SK-N-SH (cell line): ENCODE data around the gene ZDHHC19. TPM values are rescaled to one million over a fixed set of nuclear protein-coding genes. Genes with fewer than 3 reads are reported as not detected.

Experiments
- CTCF ChIA-PET: fragments of 300-600, 350-600 bp; formaldehyde crosslinking; extraction: SDS; loops from one replicate; lab custom pipeline; 2021; lab: Yijun Ruan, JAX
- POLR2A ChIA-PET: fragments of 350-600 bp; sonication (Branson Sonifier 250); formaldehyde crosslinking; extraction: SDS; loops from one replicate; lab custom pipeline; 2020; ENCODE audit warnings: antibody characterized with exemption, inconsistent platforms; lab: Yijun Ruan, JAX
- DNase-seq: peaks from one replicate; pipeline ENCODE4 v3.0.0; 2012
- H2AFZ ChIP-seq: fragments of 200-600 bp; sonication (generic); 2 replicates; pipeline ENCODE4 v1.8.1; 2016; ENCODE audit warnings: antibody characterized with exemption, mild to moderate bottlenecking, low read depth
- H3F3A ChIP-seq: fragments of 200-600 bp; sonication (generic); replicated peaks from 2 replicates; pipeline ENCODE3; 2016; ENCODE audit warnings: antibody characterized with exemption, mild to moderate bottlenecking; ENCODE audit not compliant: insufficient read depth
- H3K27ac ChIP-seq, 2 experiments: fragments of 200-500 bp in 1 of 2; fragments of 200-600 bp in 1 of 2; sonication (Bioruptor generic) in 1 of 2; sonication (generic), shearing (Covaris generic) in 1 of 2; 2 replicates each; pipeline versions ENCODE4 v1.5.1 to v1.6.1; 2014 to 2016; ENCODE audit warnings: low read depth in 2 of 2, inconsistent platforms in 1 of 2, low read length in 1 of 2, mild to moderate bottlenecking in 1 of 2, mixed read lengths in 1 of 2
- H3K27me3 ChIP-seq: fragments of 200-600 bp; sonication (generic), shearing (Covaris generic); 2 replicates; pipeline ENCODE4 v1.6.1; 2016; ENCODE audit warnings: mixed run types; ENCODE audit not compliant: insufficient read depth
- H3K36me3 ChIP-seq, 2 experiments: fragments of 200-500 bp in 1 of 2; fragments of 200-600 bp in 1 of 2; sonication (Bioruptor generic) in 1 of 2; sonication (generic) in 1 of 2; replicated peaks in 1 of 2; 2 replicates each; pipeline versions ENCODE3 to v1.5.1; 2014 to 2016; ENCODE audit warnings: low read length in 1 of 2, mild to moderate bottlenecking in 1 of 2; ENCODE audit not compliant: insufficient read depth in 2 of 2, control insufficient read depth in 1 of 2
- H3K4me1 ChIP-seq, 2 experiments: fragments of 200-500 bp in 1 of 2; fragments of 200-600 bp in 1 of 2; sonication (Bioruptor generic) in 1 of 2; sonication (generic), shearing (Covaris generic) in 1 of 2; 2 replicates each; pipeline versions ENCODE4 v1.5.1 to v1.6.1; 2014 to 2016; ENCODE audit warnings: low read depth in 1 of 2, low read length in 1 of 2, mixed run types in 1 of 2; ENCODE audit not compliant: insufficient read depth in 2 of 2, control insufficient read depth in 1 of 2
- H3K4me2 ChIP-seq: fragments of 200-600 bp; sonication (generic), shearing (Covaris generic); 2 replicates; pipeline ENCODE4 v1.6.1; 2017; ENCODE audit warnings: mixed run types
- H3K4me3 ChIP-seq, 2 experiments: fragments of 200-500 bp in 1 of 2; fragments of 200-600 bp in 1 of 2; sonication (Bioruptor generic) in 1 of 2; sonication (generic), shearing (Covaris generic) in 1 of 2; 2 replicates each; pipeline versions ENCODE4 v1.5.1 to v1.8.1; 2014 to 2016; ENCODE audit warnings: low read depth in 2 of 2, inconsistent platforms in 1 of 2, low read length in 1 of 2, mild to moderate bottlenecking in 1 of 2, mixed read lengths in 1 of 2, moderate library complexity in 1 of 2
- H3K79me2 ChIP-seq: fragments of 200-600 bp; sonication (generic); 2 replicates; pipeline ENCODE4 v1.8.1; 2017; ENCODE audit warnings: mild to moderate bottlenecking; ENCODE audit not compliant: insufficient read depth
- H3K9ac ChIP-seq: fragments of 200-600 bp; sonication (generic); 2 replicates; pipeline ENCODE4 v1.6.1; 2017; ENCODE audit warnings: mixed run types
- H3K9me2 ChIP-seq: fragments of 200-600 bp; sonication (generic); 2 replicates; pipeline ENCODE4 v1.6.1; 2017; ENCODE audit warnings: mixed run types
- H3K9me3 ChIP-seq: fragments of 200-600 bp; sonication (generic); 2 replicates; pipeline ENCODE4 v1.6.1; 2017; ENCODE audit warnings: mixed run types, mild to moderate bottlenecking, moderate library complexity
- H4K20me1 ChIP-seq: fragments of 200-600 bp; sonication (generic); 2 replicates; pipeline ENCODE4 v1.6.1; 2017; ENCODE audit warnings: mild to moderate bottlenecking, mixed run types; ENCODE audit not compliant: insufficient read depth
- EP300 ChIP-seq, 2 experiments: IDR thresholded peaks; 2 replicates each; pipeline versions ENCODE4 v1.4.0 to v1.6.1; 2012; ENCODE audit warnings: borderline replicate concordance in 1 of 2, low read depth in 1 of 2, low read length in 1 of 2
- EZH2phosphoT487 ChIP-seq: fragments of 200-600 bp; sonication (generic); IDR thresholded peaks from 2 replicates; pipeline ENCODE4 v1.6.1; 2017; ENCODE audit warnings: low read depth, mixed run types, mild to moderate bottlenecking, antibody characterized with exemption, moderate library complexity, borderline replicate concordance
- FOXJ3 ChIP-seq: sonication (generic); formaldehyde crosslinking; IDR thresholded peaks from 2 replicates; pipeline ENCODE4 v1.5.1; 2020; ENCODE audit warnings: mild to moderate bottlenecking, missing genetic modification reagents
- GABPA ChIP-seq: IDR thresholded peaks from 2 replicates; pipeline ENCODE4 v1.4.0; 2012; ENCODE audit warnings: low read depth, mild to moderate bottlenecking
- MEF2A ChIP-seq: IDR thresholded peaks from 2 replicates; pipeline ENCODE4 v1.4.0; 2012; ENCODE audit warnings: low read depth, borderline replicate concordance
- MXI1 ChIP-seq: IDR thresholded peaks from 2 replicates; pipeline ENCODE4 v1.6.1; 2012; ENCODE audit warnings: mild to moderate bottlenecking, low read depth, low read length, improper control_type of control experiment
- POLR2AphosphoS5 ChIP-seq: IDR thresholded peaks from 2 replicates; pipeline ENCODE4 v1.6.1; 2012; ENCODE audit warnings: low read depth, low read length
- REST ChIP-seq: IDR thresholded peaks from 2 replicates; pipeline ENCODE4 v1.6.1; 2012; ENCODE audit warnings: mild to moderate bottlenecking, low read depth, low read length, moderate library complexity
- RFX5 ChIP-seq: IDR thresholded peaks from 2 replicates; pipeline ENCODE4 v1.6.1; 2012; ENCODE audit warnings: mild to moderate bottlenecking, improper control_type of control experiment, low read length
- RXRA ChIP-seq: IDR thresholded peaks from 2 replicates; pipeline ENCODE4 v1.4.0; 2012; ENCODE audit warnings: low read depth, mild to moderate bottlenecking, borderline replicate concordance
- SMC3 ChIP-seq: IDR thresholded peaks from 2 replicates; pipeline ENCODE4 v1.6.1; 2012; ENCODE audit warnings: low read depth, low read length, improper control_type of control experiment
- TEAD4 ChIP-seq: IDR thresholded peaks from 2 replicates; pipeline ENCODE4 v1.4.0; 2012; ENCODE audit warnings: mild to moderate bottlenecking, borderline replicate concordance; ENCODE audit not compliant: insufficient read depth
- USF1 ChIP-seq: IDR thresholded peaks from 2 replicates; pipeline ENCODE4 v1.4.0; 2012; ENCODE audit warnings: low read depth, borderline replicate concordance
- WGBS: methylation state at CpG from one replicate; pipeline ENCODE4 v1.1.6; 2017; ENCODE audit warnings: low lambda C conversion rate; 5-methylcytosine and 5-hydroxymethylcytosine counted together
- polyA plus RNA-seq, 3 experiments: library from polyadenylated mRNA; depleted of rRNA; stranded (reverse); fragments of >200 nt; gene quantifications; 2 replicates each; pipeline ENCODE4 v1.2.3, GENCODE V29; 2012

Gene ZDHHC19
- polyA plus RNA-seq, 1 of the 3 experiments (the other 2 are of a cell fraction): not detected

- no peaks in the 10 kb centered on the region for H3K27me3 ChIP-seq
- H3K9me2 ChIP-seq: no peaks in the 10 kb centered on the region
- H3K4me2 ChIP-seq: no peak overlapping the region
- no peak overlapping the region for H3K4me3 ChIP-seq
- no peaks in the 10 kb centered on the region for H3K79me2 ChIP-seq
- H3K36me3 ChIP-seq: no peaks in the 10 kb centered on the region
- TF ChIP-seq SMC3 (no peak), TEAD4 (no peak), GABPA (no peak), REST (no peak), RFX5 (no peak), MXI1 (no peak), USF1 (no peak), EZH2phosphoT487 (no peak), FOXJ3 (no peak), EP300 (IDR thresholded peaks at IDR 0.05; ENCODE audit: borderline replicate concordance in 1 of 2, low read depth in 1 of 2, low read length in 1 of 2) (no peak), POLR2AphosphoS5 (no peak), MEF2A (no peak), RXRA (no peak)
- POLR2A ChIA-PET: no interaction called here
- H4K20me1 ChIP-seq: no peaks in the 10 kb centered on the region
- no peaks in the 10 kb centered on the region; a peak in 1 of 4 replicates for H3K4me1 ChIP-seq
- no peaks in the 10 kb centered on the region for H3K9me3 ChIP-seq
- CTCF ChIA-PET: no interaction called here
- no peak overlapping the region for H2AFZ ChIP-seq
- no peaks in the 10 kb centered on the region for H3F3A ChIP-seq
- H3K27ac ChIP-seq: no peak overlapping the region
- no peak for DNase-seq
- 88% methylated on average over 9 of the region's 9 CpGs for WGBS
- H3K9ac ChIP-seq: no peak overlapping the region
Measured at GRCh38 chr3:196162679-196163078, 48.5 kb downstream of the ZDHHC19 start.
